Measurements from ENCODE around the gene ZNF593.

The ZNF593 gene

GRCh38 chr1:26125946-26126320 is 43.8 kb upstream of the ZNF593 start:
- DNase-seq (ENCODE audit: low read depth) = no peak
- TF ChIP-seq CTCF (IDR thresholded peaks at IDR 0.05; ENCODE audit: control insufficient read depth, extremely low read depth, insufficient read depth) = no peak
- H3K4me3 ChIP-seq (ENCODE audit: low read depth, low read length) = no peak overlapping the region

- DNase-seq (ENCODE audit: low read depth) = no peak
- no peak overlapping the region for H3K4me3 ChIP-seq (ENCODE audit: low read depth, low read length)
- TF ChIP-seq CTCF (IDR thresholded peaks at IDR 0.05; ENCODE audit: control insufficient read depth, extremely low read depth, insufficient read depth) = no peak
Observed at GRCh38 chr1:26126321-26127084, 43.2 kb upstream of the ZNF593 start.

- TF ChIP-seq CTCF (IDR thresholded peaks at IDR 0.05; ENCODE audit: control insufficient read depth, extremely low read depth, insufficient read depth) = no peak
- no peak for DNase-seq (ENCODE audit: low read depth)
- H3K4me3 ChIP-seq (ENCODE audit: low read depth, low read length) = no peak overlapping the region
Observed at GRCh38 chr1:26127235-26128163, 42.2 kb upstream of the ZNF593 start.

GRCh38 chr1:26129778-26130177 is 39.9 kb upstream of the ZNF593 start:
- no peak overlapping the region for H3K4me3 ChIP-seq (ENCODE audit: low read depth, low read length)
- no peak for DNase-seq (ENCODE audit: low read depth)
- TF ChIP-seq CTCF (IDR thresholded peaks at IDR 0.05; ENCODE audit: control insufficient read depth, extremely low read depth, insufficient read depth) = no peak

GRCh38 chr1:26130695-26131094 is 39.0 kb upstream of the ZNF593 start:
- DNase-seq (ENCODE audit: low read depth) = no peak
- no peak overlapping the region for H3K4me3 ChIP-seq (ENCODE audit: low read depth, low read length)
- no peak for TF ChIP-seq CTCF (IDR thresholded peaks at IDR 0.05; ENCODE audit: control insufficient read depth, extremely low read depth, insufficient read depth)

- no peak for TF ChIP-seq CTCF (IDR thresholded peaks at IDR 0.05; ENCODE audit: control insufficient read depth, extremely low read depth, insufficient read depth)
- DNase-seq (ENCODE audit: low read depth) = no peak
- H3K4me3 ChIP-seq (ENCODE audit: low read depth, low read length) = no peak overlapping the region
Observed at GRCh38 chr1:26132128-26132833, 37.4 kb upstream of the ZNF593 start.

Measured in LNCaP clone FGC (cell line).